HG03039 (cell line): ENCODE data around the gene MITF.
"Not testable (repeated sequence)": the region's sequence is repeated elsewhere in the genome, so short reads cannot be mapped to it uniquely, and the experiment has no call there.

Experiments used
- ATAC-seq: cut with Tn5 transposase; IDR thresholded peaks from one replicate; pipeline ENCODE4 v1.9.1; 2021; ENCODE audit warnings: mild to moderate bottlenecking, moderate library complexity; ENCODE audit not compliant: unreplicated experiment

MITF gene

DNA sequence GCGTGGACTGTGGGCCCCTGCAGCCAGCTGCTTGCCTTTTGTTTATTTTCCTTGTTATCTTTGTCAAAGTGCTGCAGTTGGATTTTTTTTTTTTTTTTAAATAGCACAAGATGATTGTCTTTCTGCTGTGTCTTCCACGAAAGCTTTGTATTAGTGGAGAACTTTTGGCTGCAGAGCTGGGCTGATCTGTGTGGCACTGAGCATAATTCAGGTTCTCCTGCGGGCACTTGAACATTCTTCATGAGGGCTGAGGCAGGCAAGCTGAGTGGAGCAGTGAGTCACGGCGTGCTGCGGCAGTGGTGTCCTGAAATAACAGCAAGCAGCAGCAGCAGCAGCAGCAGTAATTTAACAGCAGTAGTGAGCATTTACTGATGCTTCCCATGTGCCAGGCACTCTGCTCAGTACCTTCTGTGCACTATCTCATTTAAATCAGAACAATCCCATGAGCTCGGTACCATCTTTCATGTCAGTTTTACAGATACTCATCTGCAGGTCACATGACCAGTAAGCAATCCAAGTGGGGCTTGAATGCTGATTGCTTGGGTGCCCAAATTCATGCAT is 45.8 kb downstream of the MITF start:
- ATAC-seq = no peak

- ATAC-seq = no peak
Measured at GRCh38 chr3:69785769-69786320, 46.6 kb downstream of the MITF start.

GRCh38 chr3:69786854-69787253 is 47.6 kb downstream of the MITF start:
- ATAC-seq = no peak

DNA sequence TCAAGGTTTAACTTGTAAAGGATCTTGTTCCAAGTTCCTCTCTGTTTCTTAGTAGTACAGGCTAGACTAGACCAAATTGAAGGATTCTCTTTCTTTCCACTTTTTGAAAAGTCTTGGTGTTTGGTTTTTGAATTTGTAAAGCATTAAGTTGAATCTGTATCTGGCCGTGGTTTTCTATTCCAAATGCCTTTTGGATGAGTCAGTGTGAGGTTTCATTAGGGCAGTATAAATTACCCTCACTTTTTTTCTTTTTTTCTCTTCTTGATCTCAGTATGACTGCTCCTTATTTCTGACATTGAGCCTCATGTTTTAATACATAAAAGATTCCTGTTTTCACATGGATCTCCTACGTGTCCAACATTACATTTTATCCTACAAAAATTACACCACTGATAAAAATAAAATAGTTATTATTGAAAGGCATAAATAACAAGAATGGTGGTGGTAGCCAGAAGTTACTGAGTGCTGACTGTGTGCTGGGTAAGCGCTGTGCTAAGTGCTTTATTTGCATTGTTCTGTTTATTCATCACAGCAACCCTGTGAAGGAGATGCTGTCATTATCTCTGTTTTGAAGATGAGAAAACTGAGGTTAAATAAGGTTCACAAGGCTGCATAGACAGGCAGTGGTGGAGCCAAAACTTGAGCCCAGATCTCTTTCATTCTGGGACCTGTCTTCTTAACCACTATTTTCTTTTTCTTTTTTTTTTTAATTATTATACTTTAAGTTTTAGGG is 48.3 kb downstream of the MITF start:
- ATAC-seq = no peak

DNA sequence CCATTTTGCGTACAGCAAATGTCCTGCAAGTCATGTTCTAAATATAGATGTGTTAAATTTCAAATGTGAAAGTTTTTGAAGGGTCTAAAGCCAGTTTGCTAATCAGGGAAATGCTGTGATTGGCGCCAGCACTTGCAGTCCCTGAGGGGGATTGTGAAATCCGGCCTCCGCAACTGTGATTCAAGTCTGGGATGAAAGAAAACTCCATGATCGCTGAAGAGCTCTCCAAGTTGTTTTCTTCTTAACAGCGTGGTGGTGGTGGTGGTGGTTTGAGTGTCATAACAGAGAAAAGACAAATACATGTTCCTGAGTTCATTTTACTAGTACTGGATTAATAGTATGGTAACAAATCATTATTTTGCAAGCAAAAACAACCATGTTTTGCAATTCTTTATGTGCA is 51.8 kb downstream of the MITF start:
- ATAC-seq = no peak

- no peak for ATAC-seq
Measured at GRCh38 chr3:69791919-69792399, 52.7 kb downstream of the MITF start.

GRCh38 chr3:69796126-69796525 is 56.9 kb downstream of the MITF start:
- ATAC-seq = not testable (repeated sequence)

- no peak for ATAC-seq
Measured at GRCh38 chr3:69803681-69804270, 64.5 kb downstream of the MITF start.

GRCh38 chr3:69805491-69805890 is 66.2 kb downstream of the MITF start:
- ATAC-seq = no peak

GRCh38 chr3:69806735-69807438 is 67.6 kb downstream of the MITF start:
- ATAC-seq = no peak

GRCh38 chr3:69807674-69808073 is 68.4 kb downstream of the MITF start:
- no peak for ATAC-seq

- no peak for ATAC-seq
Measured at GRCh38 chr3:69809076-69809835, 70.0 kb downstream of the MITF start.

DNA sequence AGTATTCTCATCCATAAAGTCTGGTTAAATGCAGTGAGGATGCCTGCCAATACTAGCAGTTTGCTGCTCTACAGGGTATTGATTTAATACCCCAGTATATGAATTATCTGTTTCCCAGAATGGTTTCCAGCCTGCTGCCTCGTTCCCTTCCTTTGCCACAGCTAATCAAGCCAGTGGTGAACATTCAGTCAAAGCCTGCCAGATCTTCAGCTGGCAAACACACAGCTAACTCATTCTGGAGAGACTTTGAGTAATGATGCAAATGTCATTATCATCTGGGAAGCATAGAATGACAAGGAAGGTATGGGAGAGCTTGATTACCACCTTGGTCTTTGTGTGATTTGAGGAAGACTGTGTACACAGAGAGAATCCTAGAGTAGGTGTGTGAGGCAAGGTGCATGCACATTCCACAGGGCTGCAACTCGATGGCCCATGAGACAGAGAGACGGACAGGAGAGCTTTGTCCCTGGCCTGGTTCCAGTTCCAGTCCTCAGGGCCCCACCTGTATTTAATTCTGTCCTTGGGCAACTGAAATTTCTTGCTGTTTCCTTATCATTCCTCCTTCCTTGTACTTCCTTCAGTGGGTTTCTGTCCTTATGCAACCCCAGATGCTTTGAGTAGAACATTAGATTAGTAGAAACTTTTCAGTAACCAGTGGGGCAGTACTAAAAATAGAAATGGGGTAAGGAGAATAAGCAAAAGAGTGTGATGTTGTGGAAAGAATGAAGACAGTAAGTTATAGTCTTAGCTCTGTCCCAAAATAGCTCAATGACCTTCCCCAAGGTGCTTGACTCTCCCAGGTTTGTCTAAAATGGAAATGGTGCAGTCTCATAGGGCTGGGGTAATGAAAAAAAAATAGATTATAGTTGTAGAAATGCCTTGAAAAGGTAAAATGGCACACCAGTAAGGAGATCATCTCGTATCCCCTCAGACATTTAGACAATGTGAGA is 72.5 kb downstream of the MITF start:
- ATAC-seq = no peak

GRCh38 chr3:69815970-69816369 is 76.7 kb downstream of the MITF start:
- no peak for ATAC-seq

GRCh38 chr3:69817988-69818387 is 78.7 kb downstream of the MITF start:
- no peak for ATAC-seq

GRCh38 chr3:69819282-69819681 is 80.0 kb downstream of the MITF start:
- no peak for ATAC-seq

DNA sequence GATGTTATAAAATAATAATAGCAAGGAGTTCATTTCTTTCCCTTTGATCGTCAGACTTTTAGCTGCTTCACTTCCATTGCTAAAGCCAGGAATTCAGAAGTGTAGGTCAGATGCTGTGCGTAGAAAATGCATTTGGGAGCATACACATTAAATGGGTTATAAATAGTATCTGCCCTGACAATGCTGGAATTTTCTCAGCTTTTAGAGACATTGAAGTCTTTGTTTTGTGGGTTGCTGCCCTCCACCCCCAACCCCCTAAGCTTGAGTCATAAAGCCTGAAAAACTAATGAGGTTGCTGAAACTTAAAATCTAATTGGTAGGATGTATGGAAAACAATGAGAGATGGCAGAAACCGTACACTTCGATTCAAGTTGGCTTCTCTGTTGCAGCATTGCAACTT is 81.9 kb downstream of the MITF start:
- no peak for ATAC-seq

- ATAC-seq = no peak
Measured at GRCh38 chr3:69823743-69824142, 84.5 kb downstream of the MITF start.

DNA sequence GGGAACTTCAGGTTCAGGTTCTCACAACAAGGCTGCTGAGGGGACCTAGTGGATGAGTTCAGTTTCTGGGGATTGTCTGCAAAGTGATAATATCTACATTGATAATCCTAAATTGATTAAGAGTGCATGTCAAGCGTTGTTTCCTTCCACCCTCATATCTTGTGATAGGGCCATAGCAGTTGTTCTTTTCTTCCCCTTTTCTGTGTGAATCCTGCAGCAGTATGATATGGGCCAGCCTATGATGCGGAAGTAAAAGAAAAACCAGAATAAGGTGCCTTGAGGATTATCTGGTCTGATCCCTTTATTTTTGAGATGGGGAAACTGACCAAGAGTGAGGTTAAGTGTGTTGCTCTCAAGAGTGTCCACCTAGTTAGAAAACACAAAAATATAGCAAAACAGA is 86.2 kb downstream of the MITF start:
- no peak for ATAC-seq

DNA sequence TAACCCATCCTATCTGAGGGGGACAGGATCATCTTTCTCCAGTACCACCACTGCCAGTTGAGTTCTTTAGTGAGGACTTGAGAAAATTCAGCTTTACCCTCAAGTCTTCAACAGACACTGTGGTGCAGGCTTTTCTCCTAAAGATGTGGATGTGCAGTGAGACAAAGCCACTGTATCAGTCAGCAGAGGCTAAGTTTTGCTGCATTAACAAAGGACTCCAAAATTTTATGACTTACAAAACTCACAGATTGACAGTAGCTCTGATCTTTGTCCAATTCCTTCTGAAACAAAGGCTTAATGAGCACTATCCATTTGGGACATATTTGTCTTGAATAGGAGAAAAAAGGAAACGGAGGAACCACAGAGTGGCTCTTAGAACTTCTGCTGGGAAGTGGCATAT is 87.9 kb downstream of the MITF start:
- ATAC-seq = no peak
